ENCODE measurements around the gene SNRPF.
A peak's percentile ranks its signal among the peaks of the same experiment; 100 is the strongest.

Gene SNRPF

DNA sequence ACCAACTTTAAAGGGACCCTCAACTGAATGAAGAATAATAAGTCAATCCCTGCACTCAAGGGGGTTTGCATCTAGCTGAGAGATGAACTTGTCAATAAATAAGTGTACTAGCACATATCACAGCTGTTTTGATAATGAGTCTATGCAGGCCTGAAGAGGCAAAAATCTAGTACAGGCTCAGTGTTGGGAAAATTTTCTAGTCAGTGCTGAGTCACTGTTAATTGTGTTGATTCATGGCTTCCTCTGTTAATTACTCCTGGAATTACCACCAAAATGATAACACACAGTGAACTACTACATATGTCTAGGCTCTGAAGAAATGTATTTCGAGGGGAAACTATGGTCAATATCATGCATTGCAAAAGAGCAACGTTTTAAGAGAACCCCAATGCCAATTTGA lies 18.9 kb downstream of the SNRPF start:
- TF ChIP-seq, protein P1, sequence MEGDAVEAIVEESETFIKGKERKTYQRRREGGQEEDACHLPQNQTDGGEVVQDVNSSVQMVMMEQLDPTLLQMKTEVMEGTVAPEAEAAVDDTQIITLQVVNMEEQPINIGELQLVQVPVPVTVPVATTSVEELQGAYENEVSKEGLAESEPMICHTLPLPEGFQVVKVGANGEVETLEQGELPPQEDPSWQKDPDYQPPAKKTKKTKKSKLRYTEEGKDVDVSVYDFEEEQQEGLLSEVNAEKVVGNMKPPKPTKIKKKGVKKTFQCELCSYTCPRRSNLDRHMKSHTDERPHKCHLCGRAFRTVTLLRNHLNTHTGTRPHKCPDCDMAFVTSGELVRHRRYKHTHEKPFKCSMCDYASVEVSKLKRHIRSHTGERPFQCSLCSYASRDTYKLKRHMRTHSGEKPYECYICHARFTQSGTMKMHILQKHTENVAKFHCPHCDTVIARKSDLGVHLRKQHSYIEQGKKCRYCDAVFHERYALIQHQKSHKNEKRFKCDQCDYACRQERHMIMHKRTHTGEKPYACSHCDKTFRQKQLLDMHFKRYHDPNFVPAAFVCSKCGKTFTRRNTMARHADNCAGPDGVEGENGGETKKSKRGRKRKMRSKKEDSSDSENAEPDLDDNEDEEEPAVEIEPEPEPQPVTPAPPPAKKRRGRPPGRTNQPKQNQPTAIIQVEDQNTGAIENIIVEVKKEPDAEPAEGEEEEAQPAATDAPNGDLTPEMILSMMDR (IDR thresholded peaks at IDR 0.05; ENCODE audit: low read depth, low read length): no peak

GRCh38 chr12:95880895-95881294 lies 22.1 kb downstream of the SNRPF start:
- TF ChIP-seq, protein P1 (IDR thresholded peaks at IDR 0.05; ENCODE audit: low read depth, low read length): no peak
- no peak for DNase-seq (ENCODE audit: low read depth in 2 of 2)
- no peak overlapping the region for H3K4me3 ChIP-seq (replicated peaks in 1 of 2; ENCODE audit: low read depth in 2 of 2, low read length in 2 of 2)

More for the DNA sequence above, 18.9 kb downstream of the SNRPF start:
- DNase-seq (ENCODE audit: low read depth in 2 of 2): peak in 1 of 2 donors; percentile 4
- H3K4me3 ChIP-seq (replicated peaks in 1 of 2; ENCODE audit: low read depth in 2 of 2, low read length in 2 of 2): no peak overlapping the region

GRCh38 chr12:95881331-95881955 lies 22.7 kb downstream of the SNRPF start:
- peak in 1 of 2 donors; percentile 49 for DNase-seq (ENCODE audit: low read depth in 2 of 2)
- TF ChIP-seq, protein P1 (IDR thresholded peaks at IDR 0.05; ENCODE audit: low read depth, low read length): no peak
- H3K4me3 ChIP-seq (replicated peaks in 1 of 2; ENCODE audit: low read depth in 2 of 2, low read length in 2 of 2): no peak overlapping the region

GRCh38 chr12:95882080-95882479 lies 23.3 kb downstream of the SNRPF start:
- peak; percentile 15 to 53 for DNase-seq (ENCODE audit: low read depth in 2 of 2)
- H3K4me3 ChIP-seq (replicated peaks in 1 of 2; ENCODE audit: low read depth in 2 of 2, low read length in 2 of 2): no peak overlapping the region
- TF ChIP-seq, protein P1 (IDR thresholded peaks at IDR 0.05; ENCODE audit: low read depth, low read length): no peak

DNA sequence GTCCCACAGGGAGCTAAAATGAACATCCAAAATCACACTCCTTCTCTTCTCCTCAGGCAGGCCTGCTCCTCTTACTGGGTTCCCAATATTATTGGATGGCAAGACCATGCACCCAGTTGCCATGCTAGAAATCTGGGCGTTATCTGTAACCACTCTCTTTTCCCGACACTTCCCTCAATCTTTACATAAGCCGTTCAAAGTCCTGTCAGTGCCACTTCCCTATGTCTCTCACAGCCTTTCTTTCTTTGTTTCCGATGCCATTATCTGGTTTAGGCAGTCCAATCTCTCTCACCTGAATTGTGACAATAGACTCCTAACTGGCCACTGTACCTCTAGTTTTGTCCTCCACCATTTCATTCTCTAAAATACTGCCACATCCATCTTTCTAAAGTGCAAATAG lies 24.1 kb downstream of the SNRPF start:
- H3K4me3 ChIP-seq (replicated peaks in 1 of 2; ENCODE audit: low read depth in 2 of 2, low read length in 2 of 2): no peak overlapping the region
- DNase-seq (ENCODE audit: low read depth in 2 of 2): no peak
- TF ChIP-seq, protein P1 (IDR thresholded peaks at IDR 0.05; ENCODE audit: low read depth, low read length): no peak

- no peak overlapping the region for H3K4me3 ChIP-seq (replicated peaks in 1 of 2; ENCODE audit: low read depth in 2 of 2, low read length in 2 of 2)
- no peak for DNase-seq (ENCODE audit: low read depth in 2 of 2)
- TF ChIP-seq, protein P1 (IDR thresholded peaks at IDR 0.05; ENCODE audit: low read depth, low read length): no peak
Observed at GRCh38 chr12:95884998-95885397, 26.2 kb downstream of the SNRPF start.

- no peak for DNase-seq (ENCODE audit: low read depth in 2 of 2)
- TF ChIP-seq, protein P1 (IDR thresholded peaks at IDR 0.05; ENCODE audit: low read depth, low read length): no peak
- no peak overlapping the region for H3K4me3 ChIP-seq (replicated peaks in 1 of 2; ENCODE audit: low read depth in 2 of 2, low read length in 2 of 2)
Observed at GRCh38 chr12:95887311-95887710, 28.6 kb downstream of the SNRPF start.

All from cardiac fibroblast (primary cell).